ENCODE results near the gene S100Z.

GRCh38 chr5:76901522-76901921 lies 51.7 kb downstream of the S100Z start:
- TF ChIP-seq, protein P1, sequence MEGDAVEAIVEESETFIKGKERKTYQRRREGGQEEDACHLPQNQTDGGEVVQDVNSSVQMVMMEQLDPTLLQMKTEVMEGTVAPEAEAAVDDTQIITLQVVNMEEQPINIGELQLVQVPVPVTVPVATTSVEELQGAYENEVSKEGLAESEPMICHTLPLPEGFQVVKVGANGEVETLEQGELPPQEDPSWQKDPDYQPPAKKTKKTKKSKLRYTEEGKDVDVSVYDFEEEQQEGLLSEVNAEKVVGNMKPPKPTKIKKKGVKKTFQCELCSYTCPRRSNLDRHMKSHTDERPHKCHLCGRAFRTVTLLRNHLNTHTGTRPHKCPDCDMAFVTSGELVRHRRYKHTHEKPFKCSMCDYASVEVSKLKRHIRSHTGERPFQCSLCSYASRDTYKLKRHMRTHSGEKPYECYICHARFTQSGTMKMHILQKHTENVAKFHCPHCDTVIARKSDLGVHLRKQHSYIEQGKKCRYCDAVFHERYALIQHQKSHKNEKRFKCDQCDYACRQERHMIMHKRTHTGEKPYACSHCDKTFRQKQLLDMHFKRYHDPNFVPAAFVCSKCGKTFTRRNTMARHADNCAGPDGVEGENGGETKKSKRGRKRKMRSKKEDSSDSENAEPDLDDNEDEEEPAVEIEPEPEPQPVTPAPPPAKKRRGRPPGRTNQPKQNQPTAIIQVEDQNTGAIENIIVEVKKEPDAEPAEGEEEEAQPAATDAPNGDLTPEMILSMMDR (IDR thresholded peaks at IDR 0.05): no peak
- TF ChIP-seq POLR2A (IDR thresholded peaks at IDR 0.05) (no peak), POLR2AphosphoS5 (IDR thresholded peaks at IDR 0.05) (no peak)
